ENCODE data around the gene WDR35.
A peak's percentile ranks its signal among the peaks of the same experiment; 100 is the strongest.
"Not testable (repeated sequence)": the region's sequence is repeated elsewhere in the genome, so short reads cannot be mapped to it uniquely, and the experiment has no call there.

WDR35 gene

DNA sequence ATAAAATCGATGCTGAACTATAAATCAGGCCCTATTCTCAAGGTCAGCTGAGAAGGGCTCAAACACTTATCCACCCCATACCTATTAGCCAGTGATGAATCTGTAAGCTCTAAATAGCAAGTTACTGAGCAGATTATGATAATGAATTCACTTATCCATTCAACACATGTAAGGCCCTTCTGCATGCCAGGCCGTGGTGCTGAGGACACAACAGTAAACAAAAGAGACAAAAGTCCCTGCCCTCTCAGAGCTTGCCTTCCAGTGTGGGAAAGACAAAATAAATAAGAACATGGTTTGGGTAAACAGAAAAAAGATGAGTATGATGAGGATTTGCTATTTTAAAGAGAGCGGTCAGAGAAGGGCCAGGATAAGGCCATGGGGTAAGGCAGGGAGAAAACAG, 99.8 kb downstream of the WDR35 start:
- no peak for DNase-seq

DNA sequence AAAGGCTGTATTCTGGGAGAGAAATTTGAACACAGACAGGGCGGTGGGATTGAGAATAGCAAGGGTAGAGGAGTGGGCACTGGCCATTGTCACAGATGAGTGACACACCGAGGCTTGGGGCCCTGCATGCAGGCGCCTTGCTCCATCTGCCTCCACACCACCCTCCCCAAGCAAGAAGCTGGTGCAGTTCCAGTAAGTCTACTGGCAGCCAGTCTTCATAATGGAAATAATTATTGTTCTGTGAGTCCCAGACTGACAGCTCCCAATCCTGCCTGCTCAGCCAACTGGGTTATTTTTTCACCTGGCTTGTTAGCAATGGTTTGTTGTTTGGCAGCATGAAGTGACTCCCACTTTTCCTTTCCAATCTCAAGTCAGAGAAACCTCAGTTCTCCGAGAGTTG, 101.1 kb downstream of the WDR35 start:
- DNase-seq, result no peak

DNA sequence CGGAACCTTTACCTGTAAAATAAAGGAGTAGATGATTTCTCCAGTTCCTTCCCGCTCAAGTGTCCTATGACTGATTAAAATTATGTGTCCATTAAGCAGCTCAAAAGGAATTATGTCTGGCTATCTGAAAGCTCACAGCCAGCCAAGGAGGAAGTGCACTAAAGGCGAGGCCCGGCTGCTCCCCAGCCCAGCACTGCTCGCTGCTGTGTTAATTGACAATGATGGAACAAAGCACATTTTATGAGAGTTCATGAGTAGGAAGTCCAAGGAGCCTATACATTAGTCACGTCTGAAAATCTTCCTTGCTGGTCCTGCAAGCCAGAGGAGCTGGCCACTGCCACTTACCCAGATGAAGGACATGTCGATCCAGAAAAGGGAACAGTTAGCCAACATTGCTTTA, 102.4 kb downstream of the WDR35 start:
- no peak for DNase-seq

DNA sequence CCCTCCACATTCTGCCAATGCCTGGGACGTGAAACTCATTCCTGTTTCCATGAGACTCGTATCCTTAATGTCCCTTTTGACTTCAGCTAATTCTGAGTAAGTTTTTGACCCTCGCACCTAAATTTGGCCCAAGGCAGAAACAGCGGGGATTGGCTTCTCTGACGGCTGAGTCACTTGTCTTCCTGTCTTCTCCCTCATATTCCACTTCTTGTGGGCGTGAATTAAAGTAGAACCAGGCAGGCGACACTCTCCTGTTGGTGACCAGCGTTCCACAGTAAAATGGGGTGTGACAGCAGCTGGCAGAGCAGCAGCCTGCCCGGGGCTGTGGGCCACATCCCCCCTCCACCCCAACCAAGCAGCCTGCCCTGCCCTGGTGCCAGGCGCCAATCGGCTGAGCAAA, 103.6 kb downstream of the WDR35 start:
- DNase-seq, result no peak

DNA sequence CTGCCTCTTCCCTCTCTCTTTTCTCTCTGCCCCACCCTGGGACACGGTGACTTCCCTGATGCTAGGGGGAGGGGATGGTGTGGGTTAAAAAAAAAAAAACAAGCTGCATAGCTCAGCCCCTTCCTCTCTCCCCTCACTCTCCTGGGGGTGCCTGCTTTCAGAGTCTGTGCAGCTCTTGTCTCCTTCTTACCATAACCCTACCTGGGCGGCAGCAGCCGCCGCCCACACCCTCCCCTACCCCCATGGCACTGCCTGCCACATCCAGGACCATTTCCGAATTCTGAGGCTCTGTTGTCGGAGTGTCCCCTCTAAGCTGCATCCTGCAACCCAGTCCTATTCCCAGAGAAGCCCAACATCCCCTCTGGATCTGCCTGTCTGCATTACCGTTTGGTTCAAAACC, 104.1 kb downstream of the WDR35 start:
- no peak for DNase-seq

GRCh38 chr2:19883971-19884720, 105.8 kb downstream of the WDR35 start:
- no peak for DNase-seq

GRCh38 chr2:19883486-19883885, 106.4 kb downstream of the WDR35 start:
- DNase-seq, result no peak

DNA sequence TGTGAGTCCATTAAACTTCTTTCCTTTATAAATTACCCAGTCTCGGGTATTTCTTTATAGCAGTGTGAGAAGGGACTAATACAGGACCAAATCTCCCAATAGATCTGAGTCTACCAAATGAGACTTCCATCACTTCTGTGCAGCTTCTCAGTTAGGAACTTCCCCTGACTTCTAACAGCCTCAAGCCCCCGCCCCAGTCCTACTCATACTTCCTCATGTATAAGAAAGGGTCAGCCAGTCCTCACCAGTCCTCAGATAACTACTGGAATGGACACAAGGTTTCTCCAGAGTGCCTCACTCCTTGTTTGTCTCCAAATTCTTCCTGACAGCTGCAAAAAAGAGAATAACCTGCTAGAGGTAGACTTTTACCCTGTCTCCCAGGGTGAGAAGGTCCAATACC, 107.6 kb downstream of the WDR35 start:
- no peak for DNase-seq

GRCh38 chr2:19881908-19882265, 108.0 kb downstream of the WDR35 start:
- no peak for DNase-seq

- DNase-seq, result no peak
Measured at GRCh38 chr2:19881221-19881907, 108.5 kb downstream of the WDR35 start.

DNA sequence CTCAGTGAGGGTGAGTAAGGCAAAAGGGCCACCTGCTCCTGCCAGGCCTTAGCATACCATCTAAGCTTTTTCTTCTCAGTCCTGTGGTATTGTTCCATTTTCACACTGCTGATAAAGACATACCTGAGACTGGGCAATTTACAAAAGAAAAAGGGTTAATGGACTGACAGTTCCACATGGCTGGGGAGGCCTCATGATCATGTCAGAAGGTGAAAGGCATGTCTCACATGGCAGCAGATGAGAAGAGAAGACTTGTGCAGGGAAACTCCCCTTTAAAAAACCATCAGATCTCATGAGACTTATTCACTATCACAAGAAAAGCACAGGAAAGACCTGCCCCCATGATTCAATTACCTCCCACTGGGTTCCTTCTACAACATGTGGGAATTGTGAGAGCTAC, 109.7 kb downstream of the WDR35 start:
- not testable (repeated sequence) for DNase-seq

- no peak for DNase-seq
Measured at GRCh38 chr2:19879120-19879519, 110.8 kb downstream of the WDR35 start.

GRCh38 chr2:19878268-19879046, 111.4 kb downstream of the WDR35 start:
- DNase-seq, result no peak

- DNase-seq, result no peak
Measured at GRCh38 chr2:19876751-19877150, 113.2 kb downstream of the WDR35 start.

- no peak for DNase-seq
Measured at GRCh38 chr2:19875280-19875679, 114.6 kb downstream of the WDR35 start.

DNA sequence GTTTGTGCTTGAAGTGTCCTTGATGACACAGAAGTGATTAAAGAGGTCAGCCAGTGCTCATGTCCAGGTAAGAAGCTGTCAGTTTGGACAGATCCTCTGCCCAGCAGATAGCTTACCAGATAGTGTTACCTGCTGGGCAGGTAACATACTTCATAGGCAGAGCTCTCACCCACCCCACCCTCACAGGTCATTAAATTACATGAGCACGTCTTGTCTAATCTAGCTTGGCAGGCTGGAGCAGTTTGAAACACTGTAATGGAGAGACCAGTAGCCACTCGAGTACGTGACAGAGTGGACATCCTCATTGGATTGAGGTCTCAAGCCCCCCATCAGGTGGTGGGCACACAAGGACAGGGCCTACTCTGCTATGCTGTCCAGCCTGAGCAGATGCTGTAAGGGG, 115.2 kb downstream of the WDR35 start:
- DNase-seq, result no peak

GRCh38 chr2:19873014-19873413, 116.9 kb downstream of the WDR35 start:
- DNase-seq, result no peak

GRCh38 chr2:19872302-19872701, 117.6 kb downstream of the WDR35 start:
- DNase-seq, result no peak

GRCh38 chr2:19871836-19872235, 118.1 kb downstream of the WDR35 start:
- DNase-seq, result no peak

GRCh38 chr2:19870792-19871191, 119.1 kb downstream of the WDR35 start:
- no peak for DNase-seq

DNA sequence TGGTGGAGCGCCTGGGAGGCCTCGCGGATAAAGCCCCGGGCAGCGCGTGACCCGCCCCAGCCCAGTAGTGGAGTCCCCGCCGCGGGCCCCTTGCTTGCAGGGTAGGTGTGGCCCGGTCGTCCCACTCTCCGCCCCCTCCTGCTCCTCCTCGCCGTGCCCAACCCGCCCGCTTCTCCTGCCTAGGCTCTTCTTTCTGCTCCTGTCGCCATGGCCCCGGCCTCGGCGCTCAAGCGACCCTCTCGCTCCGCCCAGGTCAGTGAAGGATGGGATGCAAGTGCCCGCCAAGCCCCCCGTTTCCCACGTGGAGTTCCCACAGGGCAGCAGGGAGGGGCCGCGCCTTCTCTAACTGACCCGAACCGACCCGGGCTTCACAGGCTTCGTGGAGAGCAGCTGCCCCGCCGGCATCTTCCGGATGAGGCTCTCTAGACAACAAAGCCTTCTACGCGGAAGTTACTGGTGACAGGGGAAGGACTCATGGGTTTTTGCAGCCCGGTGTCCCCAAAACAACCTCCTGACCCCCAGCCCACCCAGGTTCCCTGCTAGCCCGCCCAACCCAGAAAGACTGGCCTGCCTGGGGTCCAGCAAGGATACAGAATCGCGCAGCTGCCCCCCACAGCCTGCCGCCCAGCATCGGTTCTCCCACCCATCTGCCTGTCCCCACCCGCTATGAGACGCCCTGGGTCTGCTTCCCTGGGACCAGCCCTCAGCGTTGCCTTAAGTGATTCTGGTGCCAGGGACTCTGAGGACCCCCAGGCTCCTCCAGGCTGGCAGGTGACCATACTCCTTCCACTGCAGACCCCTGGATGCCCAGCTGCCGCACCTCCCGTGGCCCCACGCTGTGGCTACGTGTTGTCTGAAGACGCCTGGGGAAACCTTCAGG, 121.0 kb downstream of the WDR35 start:
- peak; percentile 50 for DNase-seq

GRCh38 chr2:19868224-19868623, 121.7 kb downstream of the WDR35 start:
- no peak for DNase-seq

DNA sequence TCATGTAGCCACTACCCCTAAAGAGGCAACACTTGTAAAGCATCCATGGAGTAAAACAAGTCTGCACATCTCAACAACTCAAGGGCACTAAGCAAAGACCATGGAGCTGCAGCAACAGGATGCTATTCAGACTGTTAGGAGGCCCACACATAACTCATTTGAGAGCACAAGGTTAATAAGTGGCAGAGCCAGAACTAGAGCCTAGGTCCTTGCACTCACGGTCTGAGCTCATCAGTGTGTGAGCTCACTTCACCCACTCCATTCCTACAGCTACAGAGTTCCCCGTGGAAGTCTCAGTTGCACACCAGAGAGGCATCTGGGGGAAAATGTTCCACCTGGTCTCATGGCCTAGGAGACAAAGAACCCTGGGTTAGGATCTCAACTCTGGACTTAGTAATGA, 123.1 kb downstream of the WDR35 start:
- no peak for DNase-seq

Data from activated T-cell treated with anti-CD3 and anti-CD28 coated beads for 4 hours (primary cell).